ENCODE measurements around the gene ACYP1. TPM values are rescaled to one million over a fixed set of nuclear protein-coding genes. Genes with fewer than 3 reads are reported as not detected.

ACYP1 gene
- total RNA-seq, 1 donor from 2014 or later = 42.8 TPM

GRCh38 chr14:75046899-75047298 is 16.9 kb downstream of the ACYP1 start:
- peaks cover 69% of the 10 kb centered on the region for H3K36me3 Mint-ChIP-seq (ENCODE audit: low read depth)
- H3K9me3 Mint-ChIP-seq = no peaks in the 10 kb centered on the region
- peak overlapping the region; percentile 66 for H3K27ac Mint-ChIP-seq
- intact Hi-C loops (cut with micrococcal nuclease) = loop anchor here (5.0 kb wide), 1 partner anchor 35 kb away; no protein-coding TSS in a partner anchor
- DNase-seq (ENCODE audit: low spot score) = no peak
- peaks cover 46% of the 10 kb centered on the region for H3K4me1 Mint-ChIP-seq (ENCODE audit: low read depth)
- no peak overlapping the region for H3K4me3 Mint-ChIP-seq (ENCODE audit: low read depth)
- no peaks in the 10 kb centered on the region for H3K27me3 Mint-ChIP-seq (ENCODE audit: low read depth)

- H3K36me3 Mint-ChIP-seq (ENCODE audit: low read depth) = peaks cover 70% of the 10 kb centered on the region
- H3K9me3 Mint-ChIP-seq = no peaks in the 10 kb centered on the region
- H3K27me3 Mint-ChIP-seq (ENCODE audit: low read depth) = no peaks in the 10 kb centered on the region
- intact Hi-C loops (cut with micrococcal nuclease) = loop anchor here (5.0 kb wide), 1 partner anchor 34 kb away; no protein-coding TSS in a partner anchor
- DNase-seq (ENCODE audit: low spot score) = no peak
- H3K27ac Mint-ChIP-seq = no peak overlapping the region
- peaks cover 42% of the 10 kb centered on the region for H3K4me1 Mint-ChIP-seq (ENCODE audit: low read depth)
- H3K4me3 Mint-ChIP-seq (ENCODE audit: low read depth) = no peak overlapping the region
Observed at GRCh38 chr14:75046275-75046674, 17.5 kb downstream of the ACYP1 start.

- Mint-ChIP-seq H3K27me3 (ENCODE audit: low read depth) (no peaks in the 10 kb centered on the region), H3K4me1 (ENCODE audit: low read depth) (peaks cover 32% of the 10 kb centered on the region), H3K9me3 (no peaks in the 10 kb centered on the region), H3K27ac (no peak overlapping the region), H3K4me3 (ENCODE audit: low read depth) (no peak overlapping the region), H3K36me3 (ENCODE audit: low read depth) (peaks cover 69% of the 10 kb centered on the region)
- no peak for DNase-seq (ENCODE audit: low spot score)
- intact Hi-C loops (cut with micrococcal nuclease) = loop anchor here (5.0 kb wide), 1 partner anchor 32 kb away; no protein-coding TSS in a partner anchor
Observed at GRCh38 chr14:75044752-75045151, 19.1 kb downstream of the ACYP1 start.

- Mint-ChIP-seq H3K4me3 (ENCODE audit: low read depth) (no peak overlapping the region), H3K27me3 (ENCODE audit: low read depth) (no peaks in the 10 kb centered on the region), H3K9me3 (no peaks in the 10 kb centered on the region), H3K4me1 (ENCODE audit: low read depth) (peaks cover 29% of the 10 kb centered on the region), H3K36me3 (ENCODE audit: low read depth) (peaks cover 65% of the 10 kb centered on the region), H3K27ac (peak overlapping the region; percentile 42)
- intact Hi-C loops (cut with micrococcal nuclease) = no loop called here
- no peak for DNase-seq (ENCODE audit: low spot score)
Observed at GRCh38 chr14:75044322-75044721, 19.5 kb downstream of the ACYP1 start.

GRCh38 chr14:75042035-75042434 is 21.8 kb downstream of the ACYP1 start:
- H3K27ac Mint-ChIP-seq = no peak overlapping the region

GRCh38 chr14:75041613-75042012 is 22.2 kb downstream of the ACYP1 start:
- H3K27me3 Mint-ChIP-seq (ENCODE audit: low read depth) = no peaks in the 10 kb centered on the region
- peaks cover 12% of the 10 kb centered on the region for H3K4me1 Mint-ChIP-seq (ENCODE audit: low read depth)
- peaks cover 49% of the 10 kb centered on the region for H3K36me3 Mint-ChIP-seq (ENCODE audit: low read depth)
- no peak for DNase-seq (ENCODE audit: low spot score)
- no peak overlapping the region for H3K27ac Mint-ChIP-seq
- no peaks in the 10 kb centered on the region for H3K9me3 Mint-ChIP-seq
- intact Hi-C loops (cut with micrococcal nuclease) = no loop called here
- H3K4me3 Mint-ChIP-seq (ENCODE audit: low read depth) = no peak overlapping the region

More at GRCh38 chr14:75042035-75042434, 21.8 kb downstream of the ACYP1 start:
- Mint-ChIP-seq H3K4me3 (ENCODE audit: low read depth) (no peak overlapping the region), H3K9me3 (no peaks in the 10 kb centered on the region), H3K27me3 (ENCODE audit: low read depth) (no peaks in the 10 kb centered on the region), H3K4me1 (ENCODE audit: low read depth) (peaks cover 16% of the 10 kb centered on the region), H3K36me3 (ENCODE audit: low read depth) (peaks cover 49% of the 10 kb centered on the region)
- no peak for DNase-seq (ENCODE audit: low spot score)
- intact Hi-C loops (cut with micrococcal nuclease) = no loop called here

- H3K27me3 Mint-ChIP-seq (ENCODE audit: low read depth) = no peaks in the 10 kb centered on the region
- no peaks in the 10 kb centered on the region for H3K9me3 Mint-ChIP-seq
- H3K4me3 Mint-ChIP-seq (ENCODE audit: low read depth) = no peak overlapping the region
- intact Hi-C loops (cut with micrococcal nuclease) = no loop called here
- H3K4me1 Mint-ChIP-seq (ENCODE audit: low read depth) = peaks cover 10% of the 10 kb centered on the region
- H3K36me3 Mint-ChIP-seq (ENCODE audit: low read depth) = peaks cover 48% of the 10 kb centered on the region
- no peak for DNase-seq (ENCODE audit: low spot score)
- no peak overlapping the region for H3K27ac Mint-ChIP-seq
Observed at GRCh38 chr14:75040959-75041358, 22.9 kb downstream of the ACYP1 start.

- no peak for DNase-seq (ENCODE audit: low spot score)
Observed at GRCh38 chr14:75040507-75040906, 23.3 kb downstream of the ACYP1 start.

GRCh38 chr14:75032939-75033338 is 30.9 kb downstream of the ACYP1 start:
- Mint-ChIP-seq H3K4me3 (ENCODE audit: low read depth) (no peak overlapping the region), H3K36me3 (ENCODE audit: low read depth) (peaks cover 53% of the 10 kb centered on the region), H3K4me1 (ENCODE audit: low read depth) (no peaks in the 10 kb centered on the region), H3K27ac (no peak overlapping the region), H3K27me3 (ENCODE audit: low read depth) (no peaks in the 10 kb centered on the region), H3K9me3 (no peaks in the 10 kb centered on the region)
- DNase-seq (ENCODE audit: low spot score) = no peak
- intact Hi-C loops (cut with micrococcal nuclease) = no loop called here

More at GRCh38 chr14:75040507-75040906, 23.3 kb downstream of the ACYP1 start:
- H3K36me3 Mint-ChIP-seq (ENCODE audit: low read depth) = peaks cover 48% of the 10 kb centered on the region
- intact Hi-C loops (cut with micrococcal nuclease) = no loop called here
- no peaks in the 10 kb centered on the region for H3K9me3 Mint-ChIP-seq
- no peak overlapping the region for H3K27ac Mint-ChIP-seq
- no peaks in the 10 kb centered on the region for H3K27me3 Mint-ChIP-seq (ENCODE audit: low read depth)
- H3K4me3 Mint-ChIP-seq (ENCODE audit: low read depth) = no peak overlapping the region
- peaks cover 8% of the 10 kb centered on the region for H3K4me1 Mint-ChIP-seq (ENCODE audit: low read depth)

- no peaks in the 10 kb centered on the region for H3K27me3 Mint-ChIP-seq (ENCODE audit: low read depth)
Observed at GRCh38 chr14:75030147-75030546, 33.7 kb downstream of the ACYP1 start.

GRCh38 chr14:75025876-75026275 is 37.9 kb downstream of the ACYP1 start:
- Mint-ChIP-seq H3K27me3 (ENCODE audit: low read depth) (no peaks in the 10 kb centered on the region), H3K4me1 (ENCODE audit: low read depth) (no peaks in the 10 kb centered on the region), H3K4me3 (ENCODE audit: low read depth) (no peak overlapping the region), H3K36me3 (ENCODE audit: low read depth) (peaks cover 44% of the 10 kb centered on the region), H3K9me3 (no peaks in the 10 kb centered on the region), H3K27ac (no peak overlapping the region)
- intact Hi-C loops (cut with micrococcal nuclease) = no loop called here
- no peak for DNase-seq (ENCODE audit: low spot score)

More at GRCh38 chr14:75030147-75030546, 33.7 kb downstream of the ACYP1 start:
- intact Hi-C loops (cut with micrococcal nuclease) = no loop called here
- peaks cover 42% of the 10 kb centered on the region for H3K36me3 Mint-ChIP-seq (ENCODE audit: low read depth)
- no peak overlapping the region for H3K4me3 Mint-ChIP-seq (ENCODE audit: low read depth)
- DNase-seq (ENCODE audit: low spot score) = no peak
- H3K4me1 Mint-ChIP-seq (ENCODE audit: low read depth) = no peaks in the 10 kb centered on the region
- H3K9me3 Mint-ChIP-seq = no peaks in the 10 kb centered on the region
- no peak overlapping the region for H3K27ac Mint-ChIP-seq

GRCh38 chr14:75025082-75025481 is 38.7 kb downstream of the ACYP1 start:
- no peaks in the 10 kb centered on the region for H3K4me1 Mint-ChIP-seq (ENCODE audit: low read depth)
- H3K27me3 Mint-ChIP-seq (ENCODE audit: low read depth) = no peaks in the 10 kb centered on the region
- no peak overlapping the region for H3K4me3 Mint-ChIP-seq (ENCODE audit: low read depth)
- no peaks in the 10 kb centered on the region for H3K9me3 Mint-ChIP-seq
- intact Hi-C loops (cut with micrococcal nuclease) = no loop called here
- H3K36me3 Mint-ChIP-seq (ENCODE audit: low read depth) = peaks cover 41% of the 10 kb centered on the region
- DNase-seq (ENCODE audit: low spot score) = no peak
- no peak overlapping the region for H3K27ac Mint-ChIP-seq

- intact Hi-C loops (cut with micrococcal nuclease) = no loop called here
- no peaks in the 10 kb centered on the region for H3K27me3 Mint-ChIP-seq (ENCODE audit: low read depth)
- no peak overlapping the region for H3K4me3 Mint-ChIP-seq (ENCODE audit: low read depth)
- H3K27ac Mint-ChIP-seq = no peak overlapping the region
- peaks cover 48% of the 10 kb centered on the region for H3K36me3 Mint-ChIP-seq (ENCODE audit: low read depth)
- DNase-seq (ENCODE audit: low spot score) = no peak
- H3K9me3 Mint-ChIP-seq = no peaks in the 10 kb centered on the region
- no peaks in the 10 kb centered on the region for H3K4me1 Mint-ChIP-seq (ENCODE audit: low read depth)
Observed at GRCh38 chr14:75023108-75023507, 40.7 kb downstream of the ACYP1 start.

GRCh38 chr14:75022655-75023054 is 41.2 kb downstream of the ACYP1 start:
- Mint-ChIP-seq H3K36me3 (ENCODE audit: low read depth) (peaks cover 46% of the 10 kb centered on the region), H3K27me3 (ENCODE audit: low read depth) (no peaks in the 10 kb centered on the region), H3K9me3 (no peaks in the 10 kb centered on the region), H3K4me1 (ENCODE audit: low read depth) (no peaks in the 10 kb centered on the region), H3K4me3 (ENCODE audit: low read depth) (no peak overlapping the region), H3K27ac (no peak overlapping the region)
- intact Hi-C loops (cut with micrococcal nuclease) = no loop called here
- no peak for DNase-seq (ENCODE audit: low spot score)
